SIG-M5 treated with dmso at 0.1 percent for 504 hours (cell line): ENCODE results near the gene ABI3.
"Not testable (repeated sequence)": the region's sequence is repeated elsewhere in the genome, so short reads cannot be mapped to it uniquely, and the experiment has no call there.

Experiments used
- DNase-seq: peaks from one replicate; lab custom pipeline; 2025; ENCODE audit not compliant: unreplicated experiment; lab: John Stamatoyannopoulos, UW

Gene ABI3

GRCh38 chr17:49249292-49249794 is 38.8 kb downstream of the ABI3 start:
- no peak for DNase-seq

- no peak for DNase-seq
These were observed 39.5 kb downstream of the ABI3 start for GRCh38 chr17:49249890-49250522.

DNA sequence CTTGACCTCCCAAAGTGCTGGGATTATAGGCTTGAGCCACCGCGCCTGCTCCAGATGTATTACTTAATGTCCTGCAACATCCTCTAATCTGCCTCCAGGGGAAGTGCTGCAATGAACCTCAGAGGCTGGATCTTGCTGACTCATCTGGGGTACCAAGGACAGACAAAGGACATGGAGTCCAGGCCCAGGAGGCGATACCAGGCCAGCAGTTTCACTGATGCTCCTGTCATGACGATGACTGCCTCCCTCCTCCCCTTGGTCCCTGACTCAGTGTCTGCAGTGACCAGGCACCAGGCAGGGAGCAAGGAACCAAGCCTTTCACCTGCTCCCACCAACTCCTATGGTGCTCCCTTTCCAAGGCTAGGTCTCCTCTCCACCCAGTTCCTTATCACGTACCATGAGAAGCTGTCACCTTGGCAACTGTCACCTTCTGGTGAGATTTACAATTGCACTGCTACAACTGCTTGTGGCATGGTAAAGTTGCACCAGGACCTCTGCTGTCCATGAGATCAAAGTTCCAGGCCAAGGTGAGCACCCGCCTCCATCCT is 41.7 kb downstream of the ABI3 start:
- peak; percentile 87 for DNase-seq

GRCh38 chr17:49254066-49254465 is 43.6 kb downstream of the ABI3 start:
- DNase-seq = no peak

- DNase-seq = no peak
These were observed 44.6 kb downstream of the ABI3 start for GRCh38 chr17:49255125-49255524.

DNA sequence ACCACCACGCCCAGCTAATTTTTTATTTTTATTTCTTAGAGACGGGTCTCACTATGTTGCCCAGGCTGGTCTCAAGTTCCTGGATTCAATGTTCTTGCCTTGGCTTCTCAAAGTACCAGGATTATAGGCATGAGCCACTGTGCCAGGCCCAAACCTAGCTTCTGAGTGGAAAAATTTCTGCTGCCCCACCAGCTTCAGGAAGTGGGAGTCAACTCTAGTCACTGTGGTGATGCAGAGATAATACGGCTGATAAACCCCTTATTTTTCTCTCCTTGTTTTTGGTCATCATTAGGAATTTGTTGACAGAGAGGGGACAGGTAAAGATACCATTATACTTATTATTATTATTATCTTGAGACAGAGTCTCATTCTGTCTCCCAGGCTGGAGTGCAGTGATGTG is 47.9 kb downstream of the ABI3 start:
- no peak for DNase-seq

DNA sequence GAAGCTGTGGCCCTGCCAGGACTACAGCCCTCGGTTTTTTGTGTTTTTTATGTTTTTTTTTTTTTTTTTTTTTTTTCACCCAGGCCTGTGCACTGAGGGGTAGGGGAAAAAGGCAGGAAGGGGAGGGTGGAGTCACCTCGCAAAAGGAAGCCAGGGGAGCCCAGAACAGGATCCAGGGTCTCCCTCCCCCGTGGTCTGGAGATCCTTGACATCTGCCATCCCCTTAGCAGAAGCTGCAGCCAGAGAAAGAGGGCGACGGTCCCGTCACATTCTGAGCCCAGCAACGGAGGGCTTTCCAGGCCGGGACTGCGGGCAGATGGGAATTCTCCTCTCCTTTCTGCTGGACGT is 49.1 kb downstream of the ABI3 start:
- DNase-seq = no peak

DNA sequence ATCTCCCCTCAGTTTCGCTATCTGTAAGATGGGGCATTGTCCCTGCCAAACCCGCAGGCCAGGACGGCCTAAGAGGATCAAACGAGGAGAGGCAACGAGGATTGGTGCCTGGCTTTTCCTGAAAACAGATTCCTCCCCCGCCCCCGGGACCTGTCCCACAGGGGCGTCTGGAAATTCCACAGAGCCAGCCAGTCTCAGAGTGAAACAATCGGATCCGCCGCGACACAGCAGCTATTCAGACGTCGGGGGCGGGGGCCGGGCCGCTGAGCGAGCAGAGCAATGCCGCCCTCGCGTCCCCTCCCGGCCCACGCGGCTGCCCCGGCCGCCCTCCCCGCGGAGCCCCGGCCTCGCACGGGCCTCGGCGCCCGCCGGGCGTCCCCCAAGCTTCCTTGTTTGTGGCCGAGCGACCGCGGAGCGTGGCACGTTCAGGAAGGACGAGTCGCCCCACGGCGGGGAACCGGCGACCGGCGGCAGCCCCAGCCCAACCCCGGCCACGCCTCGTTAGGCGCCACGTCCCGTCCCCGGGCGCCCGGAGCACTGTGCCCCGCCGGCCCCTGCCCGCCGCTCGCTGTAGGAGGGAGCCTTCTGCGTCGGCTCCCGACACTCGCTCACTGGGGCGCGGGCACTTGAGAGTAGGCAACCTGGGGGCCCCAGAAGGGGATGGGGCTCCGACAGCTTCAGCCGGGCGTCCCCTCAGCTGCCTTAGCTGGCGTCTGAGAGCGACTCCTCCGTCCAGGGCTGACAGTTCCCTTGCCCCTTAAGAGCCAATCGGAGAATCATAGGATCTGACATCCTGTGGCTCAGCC is 49.7 kb downstream of the ABI3 start:
- no peak for DNase-seq

- DNase-seq = peak; percentile 92
These were observed 50.3 kb downstream of the ABI3 start for GRCh38 chr17:49260817-49261291.

DNA sequence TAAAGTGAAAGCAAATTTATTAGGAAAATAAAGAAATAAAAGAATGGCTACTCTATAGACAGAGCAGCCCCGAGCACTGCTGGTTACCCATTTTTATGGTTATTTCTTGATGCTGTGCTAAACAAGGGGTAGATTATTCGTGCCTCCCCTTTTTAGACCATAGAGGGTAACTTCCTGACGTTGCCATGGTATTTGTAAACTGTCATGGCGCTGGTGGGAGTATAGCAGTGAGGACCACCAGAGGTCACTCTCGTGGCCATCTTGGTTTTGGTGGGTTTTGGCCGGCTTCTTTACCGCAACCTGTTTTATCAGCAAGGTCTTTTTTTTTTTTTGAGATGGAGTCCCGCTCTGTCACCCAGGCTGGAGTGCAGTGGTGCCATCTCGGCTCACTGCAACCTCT is 51.0 kb downstream of the ABI3 start:
- not testable (repeated sequence) for DNase-seq

DNA sequence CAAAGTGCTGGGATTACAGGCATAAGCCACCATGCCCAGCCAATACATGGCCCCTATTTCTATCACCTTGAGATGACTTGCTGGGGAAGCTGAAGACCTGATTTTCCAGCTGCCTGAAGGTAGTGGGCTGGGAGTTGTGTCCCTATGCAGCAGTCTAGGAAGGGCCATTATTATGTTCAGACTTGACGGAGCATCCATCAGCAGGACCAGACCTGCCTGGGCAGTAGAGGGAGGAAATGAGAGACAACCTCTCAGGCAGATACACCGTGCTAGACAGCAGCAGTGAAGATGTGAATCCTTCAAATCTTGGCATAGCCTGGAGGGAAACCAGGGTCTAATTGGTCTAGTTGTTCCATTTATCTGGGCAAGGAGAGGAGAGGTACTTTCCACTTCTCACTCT is 55.7 kb downstream of the ABI3 start:
- DNase-seq = no peak

GRCh38 chr17:49267912-49268311 is 57.4 kb downstream of the ABI3 start:
- DNase-seq = no peak

- DNase-seq = no peak
These were observed 58.8 kb downstream of the ABI3 start for GRCh38 chr17:49269356-49269755.
